ENCODE results near the gene E2F4.

The E2F4 gene

GRCh38 chr16:67148221-67148620 is 43.7 kb upstream of the E2F4 start:
- H3K27ac ChIP-seq, result no peak overlapping the region
- TF ChIP-seq CTCF (conservative IDR thresholded peaks at IDR 0.05) (no peak), ZFX (IDR thresholded peaks at IDR 0.05) (no peak)

- H3K27ac ChIP-seq, result no peak overlapping the region
- TF ChIP-seq CTCF (conservative IDR thresholded peaks at IDR 0.05), result no peak
- no peak for TF ChIP-seq ZFX (IDR thresholded peaks at IDR 0.05)
Measured at GRCh38 chr16:67148656-67149275, 43.2 kb upstream of the E2F4 start.

- TF ChIP-seq CTCF (conservative IDR thresholded peaks at IDR 0.05) (no peak), ZFX (IDR thresholded peaks at IDR 0.05) (no peak)
- H3K27ac ChIP-seq, result no peak overlapping the region
Measured at GRCh38 chr16:67149276-67150046, 42.5 kb upstream of the E2F4 start.

- TF ChIP-seq CTCF (conservative IDR thresholded peaks at IDR 0.05) (no peak; the same call in 1 of the 2 replicates), ZFX (IDR thresholded peaks at IDR 0.05) (no peak)
- H3K27ac ChIP-seq, result no peak overlapping the region
Measured at GRCh38 chr16:67150047-67150832, 41.7 kb upstream of the E2F4 start.

GRCh38 chr16:67150833-67151396 is 41.0 kb upstream of the E2F4 start, which contains the start of gene B3GNT9:
B3GNT9 (minus strand) TSS chr16:67150998; CDS start chr16:67150485, 513 bp downstream.
- TF ChIP-seq CTCF (conservative IDR thresholded peaks at IDR 0.05), result no peak
- no peak for TF ChIP-seq ZFX (IDR thresholded peaks at IDR 0.05)
- H3K27ac ChIP-seq, result no peak within 1 kb of the TSS

GRCh38 chr16:67151431-67152097 is 40.4 kb upstream of the E2F4 start:
- no peak overlapping the region for H3K27ac ChIP-seq
- TF ChIP-seq CTCF (conservative IDR thresholded peaks at IDR 0.05), result no peak
- no peak for TF ChIP-seq ZFX (IDR thresholded peaks at IDR 0.05)
